ENCODE measurements around the gene CYP1A1. TPM values are rescaled to one million over a fixed set of nuclear protein-coding genes. Genes with fewer than 3 reads are reported as not detected.

The CYP1A1 gene
- total and polyA plus RNA-seq, 2 experiments from 2014 or later: 0.16 to 1.4 TPM

GRCh38 chr15:74725845-74726773 is 781 bp upstream of the CYP1A1 start:
- Mint-ChIP-seq H3K36me3 (ENCODE audit: low read depth) (peaks cover 3% of the 10 kb centered on the region; the same call in 2 of the 3 replicates), H3K27ac (no peak overlapping the region), H3K9me3 (peaks cover 12% of the 10 kb centered on the region), H3K27me3 (ENCODE audit: insufficient read depth, low read depth, poor library complexity) (peaks cover 27% of the 10 kb centered on the region), H3K4me1 (peaks cover 5% of the 10 kb centered on the region), H3K4me3 (peak overlapping the region; percentile 65)
- ATAC-seq: peak; percentile 74
- Histone ChIP-seq H3K27me3 (ENCODE audit: insufficient read depth) (peaks cover 33% of the 10 kb centered on the region), H3K27ac (ENCODE audit: low read depth) (no peak overlapping the region), H3F3A (replicated peaks; ENCODE audit: low read depth) (no peaks in the 10 kb centered on the region), H4K20me1 (replicated peaks; ENCODE audit: insufficient read depth) (no peaks in the 10 kb centered on the region), H3K4me1 (ENCODE audit: insufficient read depth) (peaks cover 7% of the 10 kb centered on the region; the same call in 1 of the 2 replicates), H3K36me3 (ENCODE audit: insufficient read depth) (no peaks in the 10 kb centered on the region), H3K4me2 (peak overlapping the region; percentile 83), H2AFZ (peak overlapping the region; percentile 99), H3K4me3 (peak overlapping the region; percentile 67), H3K9me2 (ENCODE audit: insufficient read depth) (0 out of 2 replicates have a peak, but pooled peaks cover 5% of the 10 kb centered on the region), H3K79me2 (replicated peaks; ENCODE audit: insufficient read depth) (no peaks in the 10 kb centered on the region)
- TF ChIP-seq, protein P1, sequence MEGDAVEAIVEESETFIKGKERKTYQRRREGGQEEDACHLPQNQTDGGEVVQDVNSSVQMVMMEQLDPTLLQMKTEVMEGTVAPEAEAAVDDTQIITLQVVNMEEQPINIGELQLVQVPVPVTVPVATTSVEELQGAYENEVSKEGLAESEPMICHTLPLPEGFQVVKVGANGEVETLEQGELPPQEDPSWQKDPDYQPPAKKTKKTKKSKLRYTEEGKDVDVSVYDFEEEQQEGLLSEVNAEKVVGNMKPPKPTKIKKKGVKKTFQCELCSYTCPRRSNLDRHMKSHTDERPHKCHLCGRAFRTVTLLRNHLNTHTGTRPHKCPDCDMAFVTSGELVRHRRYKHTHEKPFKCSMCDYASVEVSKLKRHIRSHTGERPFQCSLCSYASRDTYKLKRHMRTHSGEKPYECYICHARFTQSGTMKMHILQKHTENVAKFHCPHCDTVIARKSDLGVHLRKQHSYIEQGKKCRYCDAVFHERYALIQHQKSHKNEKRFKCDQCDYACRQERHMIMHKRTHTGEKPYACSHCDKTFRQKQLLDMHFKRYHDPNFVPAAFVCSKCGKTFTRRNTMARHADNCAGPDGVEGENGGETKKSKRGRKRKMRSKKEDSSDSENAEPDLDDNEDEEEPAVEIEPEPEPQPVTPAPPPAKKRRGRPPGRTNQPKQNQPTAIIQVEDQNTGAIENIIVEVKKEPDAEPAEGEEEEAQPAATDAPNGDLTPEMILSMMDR (conservative IDR thresholded peaks at IDR 0.05; ENCODE audit: low read depth in 2 of 2): peak; percentile 24 to 26; a peak in 3 of 4 replicates
- TF ChIP-seq CREB1 (CRISPR knock-in tag; IDR thresholded peaks at IDR 0.05; ENCODE audit: low read depth) (0 out of 2 replicates have a peak, but pooled peaks have one; percentile 6), POLR2AphosphoS5 (IDR thresholded peaks at IDR 0.05; ENCODE audit: low read depth) (peak; percentile 35; the same call in 1 of the 2 replicates), ZNF462 (CRISPR knock-in tag; IDR thresholded peaks at IDR 0.05) (no peak)
- DNase-seq (ENCODE audit: low spot score): peak; percentile 82

All from GM23338 (cell line).